Muscle layer of duodenum (tissue), 2 donors: ENCODE data around the gene JPT1.
A peak's percentile ranks its signal among the peaks of the same experiment; 100 is the strongest.
"Not testable (repeated sequence)": the region's sequence is repeated elsewhere in the genome, so short reads cannot be mapped to it uniquely, and the experiment has no call there.

Experiments used
- H3K27ac ChIP-seq: one replicate; pipeline ENCODE4 v1.7.0; 2013; ENCODE audit warnings: mild to moderate bottlenecking, low read length
- H3K27me3 ChIP-seq: one replicate; pipeline ENCODE4 v1.7.0; 2013; ENCODE audit warnings: low read depth, mild to moderate bottlenecking, control low read depth, low read length
- H3K36me3 ChIP-seq, 2 donors: one replicate each; pipeline ENCODE4 v1.7.0; 2013; ENCODE audit warnings: low read length in 2 of 2, control low read depth in 1 of 2, mild to moderate bottlenecking in 1 of 2; ENCODE audit not compliant: insufficient read depth in 2 of 2, control insufficient read depth in 1 of 2
- H3K4me1 ChIP-seq, 2 donors: one replicate each; pipeline ENCODE4 v1.7.0; 2013; ENCODE audit warnings: low read length in 2 of 2, mild to moderate bottlenecking in 2 of 2, control low read depth in 1 of 2, moderate library complexity in 1 of 2; ENCODE audit not compliant: insufficient read depth in 2 of 2, control insufficient read depth in 1 of 2
- H3K4me3 ChIP-seq, 2 donors: one replicate each; pipeline ENCODE4 v1.7.0; 2013; ENCODE audit warnings: low read length in 2 of 2, low read depth in 1 of 2, mild to moderate bottlenecking in 1 of 2
- H3K9me3 ChIP-seq, 2 donors: one replicate each; pipeline ENCODE4 v1.7.0; 2013; ENCODE audit warnings: low read length in 2 of 2, control low read depth in 1 of 2, mild to moderate bottlenecking in 1 of 2; ENCODE audit not compliant: control insufficient read depth in 1 of 2
- donor health status: healthy.

The JPT1 gene

DNA sequence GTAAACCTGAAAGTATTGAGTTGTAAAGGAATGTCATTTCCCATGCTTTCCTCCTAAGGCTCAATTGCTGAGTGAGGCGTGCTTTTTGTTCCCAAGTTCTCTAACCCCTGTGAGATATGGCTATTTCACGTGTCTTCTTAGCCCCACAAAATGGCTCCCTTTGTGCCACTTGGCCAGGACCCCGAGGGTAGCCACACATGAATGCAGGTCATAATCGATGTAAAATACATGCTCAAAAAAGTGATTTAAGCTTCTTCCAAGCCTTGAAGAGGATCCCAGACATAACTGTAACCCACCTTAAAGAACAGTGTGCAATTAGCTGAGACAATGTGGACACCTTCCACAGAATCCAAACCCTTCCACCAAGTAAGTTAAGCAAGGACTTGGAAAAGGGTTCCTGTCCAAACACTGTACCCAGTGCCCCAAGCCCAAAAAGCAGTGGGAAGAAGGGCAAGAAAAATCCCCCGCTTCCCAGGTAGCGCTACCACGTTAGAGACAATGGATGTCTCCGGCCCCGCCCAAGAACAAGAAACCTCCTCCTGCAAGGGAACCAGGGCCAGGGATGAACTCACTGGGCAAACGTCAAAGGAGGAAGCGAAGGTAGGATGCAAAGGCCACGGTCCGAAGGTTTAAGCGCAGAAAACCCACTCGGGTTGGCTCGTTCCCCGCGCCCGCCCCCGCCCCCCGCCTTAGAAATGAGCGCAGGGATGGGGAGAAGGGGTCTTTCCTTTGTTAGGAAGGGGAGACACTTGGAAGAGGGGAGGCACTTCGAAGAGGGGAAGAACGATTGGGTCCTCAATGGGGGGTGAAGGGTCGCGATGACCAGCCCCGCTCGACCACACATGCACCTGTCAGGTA, 1.2 kb downstream of the JPT1 start:
- Histone ChIP-seq H3K4me3 (peak overlapping the region; percentile 79 to 93), H3K9me3 (no peaks in the 10 kb centered on the region), H3K4me1 (peaks cover 0 to 11% of the 10 kb centered on the region in 2 donors), H3K27ac (peak overlapping the region; percentile 14), H3K27me3 (no peaks in the 10 kb centered on the region), H3K36me3 (peaks cover 0 to under 1% of the 10 kb centered on the region in 2 donors)

DNA sequence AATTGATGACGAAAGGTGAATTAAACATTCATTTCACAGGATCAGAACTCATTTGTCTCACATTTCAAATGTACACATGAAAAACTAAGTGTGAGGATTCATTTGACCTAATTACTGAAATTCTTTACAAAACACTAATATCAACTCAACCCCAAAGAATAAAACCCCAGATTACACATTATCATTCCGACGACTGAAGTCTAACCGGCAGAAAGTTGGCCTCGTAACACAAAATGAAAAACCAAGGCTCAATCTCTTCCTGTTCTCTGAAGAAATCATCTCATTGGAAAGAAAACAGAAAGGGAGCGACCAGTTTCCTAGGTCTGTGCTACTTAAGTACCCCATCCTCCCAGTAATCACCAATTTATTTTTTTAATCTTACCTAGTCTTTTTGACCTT, 1.8 kb downstream of the JPT1 start:
- Histone ChIP-seq H3K9me3 (no peaks in the 10 kb centered on the region), H3K36me3 (peaks cover 0 to 6% of the 10 kb centered on the region in 2 donors), H3K4me3 (peak overlapping the region in 1 of 2 donors; percentile 79), H3K27ac (peak overlapping the region; percentile 14), H3K4me1 (peaks cover 0 to 11% of the 10 kb centered on the region in 2 donors), H3K27me3 (no peaks in the 10 kb centered on the region)

DNA sequence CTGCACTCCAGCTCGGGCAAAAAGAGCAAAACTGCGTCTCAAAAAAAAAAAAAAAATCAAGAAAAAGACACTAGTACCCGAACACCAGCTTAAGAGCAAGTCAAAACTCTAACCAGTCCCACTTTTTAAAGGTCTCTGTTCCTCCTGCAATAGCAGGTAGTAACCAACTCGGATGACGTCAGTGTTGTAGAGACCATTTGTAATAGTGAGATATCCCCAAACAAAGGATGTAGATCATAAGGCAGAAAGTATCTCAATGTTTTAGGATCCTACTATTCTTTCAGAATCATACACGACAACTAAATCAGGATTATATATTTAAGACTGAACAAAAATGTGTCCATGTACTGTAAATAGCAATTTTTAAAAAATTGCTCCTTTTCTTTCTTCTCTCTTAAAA, 2.4 kb downstream of the JPT1 start:
- no peaks in the 10 kb centered on the region for H3K9me3 ChIP-seq
- H3K27ac ChIP-seq: no peak overlapping the region
- peaks cover 0 to 11% of the 10 kb centered on the region in 2 donors for H3K4me1 ChIP-seq
- no peak overlapping the region for H3K4me3 ChIP-seq
- H3K36me3 ChIP-seq: peaks cover 0 to 12% of the 10 kb centered on the region in 2 donors
- H3K27me3 ChIP-seq: no peaks in the 10 kb centered on the region

DNA sequence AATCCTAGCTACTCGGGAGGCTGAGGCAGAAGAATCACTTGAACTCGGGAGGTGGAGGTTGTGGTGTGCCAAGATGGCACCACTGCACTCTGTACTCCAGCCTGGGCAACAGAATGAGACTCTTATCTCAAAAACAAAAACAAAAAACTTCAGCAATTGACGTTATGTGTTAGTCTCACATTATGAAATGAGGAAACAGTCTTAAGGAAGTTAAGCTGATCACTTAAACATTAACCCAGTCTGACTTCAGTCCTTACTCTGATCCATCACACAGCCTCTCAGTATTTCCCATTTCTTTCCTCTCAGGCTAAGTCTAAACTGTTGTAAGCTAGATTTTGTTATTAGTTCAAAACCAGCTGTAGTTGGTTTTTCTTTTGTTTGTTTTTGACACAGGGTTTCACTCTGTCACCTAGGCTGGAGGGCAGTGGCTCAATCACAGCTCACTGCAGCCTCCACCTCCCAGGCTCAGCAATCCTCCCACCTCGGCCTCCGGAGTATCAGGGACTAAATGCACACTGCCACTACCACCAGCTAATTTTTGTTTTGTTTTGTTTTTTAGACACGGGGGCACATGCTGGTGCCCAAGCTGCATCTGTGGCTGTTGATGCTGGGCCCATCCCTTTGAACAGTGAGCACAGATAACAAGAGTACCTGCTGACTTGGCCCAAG, 6.3 kb downstream of the JPT1 start:
- Histone ChIP-seq H3K4me3 (no peak overlapping the region), H3K9me3 (no peaks in the 10 kb centered on the region), H3K36me3 (peaks cover 18 to 36% of the 10 kb centered on the region in 2 donors), H3K4me1 (peaks cover 0 to 2% of the 10 kb centered on the region in 2 donors), H3K27ac (peak overlapping the region; percentile 45), H3K27me3 (no peaks in the 10 kb centered on the region)

DNA sequence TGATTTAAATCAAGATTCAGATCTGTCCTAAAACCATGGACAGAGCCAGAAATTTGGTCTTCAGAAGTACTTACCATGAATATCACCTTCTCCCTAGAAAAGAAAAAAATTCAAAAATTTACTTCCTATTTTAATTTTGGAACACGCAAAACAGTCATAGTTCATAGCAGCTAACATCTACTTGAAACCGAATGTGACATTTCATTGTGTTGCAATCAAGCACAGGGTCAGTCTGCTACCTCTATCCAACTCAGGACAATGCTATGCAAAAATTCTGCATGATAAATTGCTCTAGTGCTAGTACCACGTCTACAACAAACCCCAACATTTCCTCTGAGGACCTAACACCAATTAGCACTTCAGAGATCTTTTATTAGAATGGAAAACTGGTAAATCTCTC, 7.7 kb downstream of the JPT1 start:
- Histone ChIP-seq H3K4me1 (no peaks in the 10 kb centered on the region), H3K27me3 (no peaks in the 10 kb centered on the region), H3K27ac (no peak overlapping the region), H3K4me3 (no peak overlapping the region), H3K36me3 (peaks cover 21 to 36% of the 10 kb centered on the region in 2 donors), H3K9me3 (no peaks in the 10 kb centered on the region)

DNA sequence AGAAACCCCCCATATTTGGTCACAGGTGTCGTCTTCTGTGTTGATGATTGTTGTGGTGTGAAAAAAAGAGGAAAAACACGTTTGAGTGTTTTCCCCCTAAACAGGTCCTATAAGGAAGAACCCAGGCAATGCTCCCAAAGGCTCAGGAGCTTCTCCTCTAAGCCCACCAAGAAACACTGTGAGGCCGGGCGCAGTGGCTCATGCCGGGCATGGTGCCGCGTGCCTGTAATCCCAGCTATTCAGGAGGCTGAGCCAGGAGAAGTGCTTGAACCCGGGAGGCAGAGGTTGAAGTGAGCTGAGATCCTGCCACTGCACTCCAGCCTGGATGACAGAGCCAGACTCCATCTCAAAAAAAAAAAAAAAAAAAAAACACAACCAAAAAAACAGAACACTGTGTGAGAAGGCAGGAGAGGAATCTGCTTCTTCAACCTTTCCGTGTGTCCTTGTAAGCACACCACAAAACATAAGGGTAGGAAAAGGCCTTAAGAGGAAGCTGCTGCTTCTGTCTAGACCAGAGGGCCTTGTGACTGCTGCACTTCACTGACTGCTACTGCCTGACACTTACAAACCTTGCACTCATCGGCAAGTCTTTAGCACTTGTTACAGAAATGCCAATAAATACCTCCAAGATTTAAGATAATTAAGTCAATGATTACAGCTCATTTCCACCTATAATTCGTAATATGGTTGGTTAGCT, 9.3 kb downstream of the JPT1 start:
- Histone ChIP-seq H3K27ac (no peak overlapping the region), H3K4me1 (no peaks in the 10 kb centered on the region), H3K27me3 (no peaks in the 10 kb centered on the region), H3K9me3 (no peaks in the 10 kb centered on the region), H3K4me3 (no peak overlapping the region), H3K36me3 (peaks cover 21 to 36% of the 10 kb centered on the region in 2 donors)

DNA sequence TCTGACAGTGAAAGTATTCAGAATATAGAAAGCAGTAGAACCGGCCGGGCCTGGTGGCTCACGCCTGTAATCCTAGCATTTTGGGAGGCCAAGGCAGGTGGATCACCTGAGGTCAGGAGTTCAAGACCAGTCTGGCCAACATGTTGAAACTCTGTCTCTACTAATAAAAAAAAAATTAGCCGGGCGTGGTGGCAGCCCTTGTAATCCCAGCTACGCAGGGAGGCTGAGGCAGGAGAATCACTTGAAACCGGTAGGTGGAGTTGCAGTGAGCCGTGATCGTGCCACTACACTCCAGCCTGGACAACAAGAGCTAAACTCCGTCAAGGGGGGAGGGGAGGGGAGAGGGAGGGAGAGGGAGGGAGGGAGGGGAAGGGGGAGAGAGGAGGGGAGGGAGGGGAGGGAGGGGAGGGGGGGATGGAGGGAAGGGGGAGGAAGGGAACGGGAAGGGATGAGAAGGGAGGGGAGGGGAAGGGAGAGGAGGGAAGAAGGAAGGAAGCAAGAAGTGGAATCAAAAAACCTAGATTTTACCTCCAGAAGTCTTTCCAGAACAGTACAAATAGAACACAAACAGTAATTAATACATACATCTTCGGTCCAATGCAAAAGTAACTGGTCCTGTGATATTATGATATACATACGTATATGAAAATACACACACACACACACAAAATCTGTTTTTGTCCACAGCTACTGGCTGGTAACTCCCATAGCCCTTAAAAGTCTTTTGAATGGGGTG, 11.9 kb downstream of the JPT1 start:
- H3K27ac ChIP-seq: no peak overlapping the region

DNA sequence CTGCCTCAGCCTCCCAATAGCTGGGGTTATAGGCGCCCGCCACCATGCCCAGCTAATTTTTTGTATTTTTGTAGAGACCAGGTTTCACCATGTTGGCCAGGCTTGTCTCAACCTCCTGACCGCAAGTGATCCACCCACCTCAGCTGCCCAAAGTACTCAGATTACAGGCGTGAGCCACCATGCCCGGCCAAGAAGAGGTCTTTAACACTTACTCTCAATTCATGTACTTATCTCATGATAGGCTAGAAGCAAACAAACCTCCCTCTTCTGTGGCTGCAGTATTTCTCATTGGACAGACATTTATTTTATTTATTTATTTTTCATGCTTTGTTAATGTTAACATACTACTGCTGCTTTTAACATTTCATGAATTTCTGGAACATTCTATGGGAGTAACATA, 15.8 kb downstream of the JPT1 start:
- peaks cover 0 to 7% of the 10 kb centered on the region in 2 donors for H3K36me3 ChIP-seq
- H3K4me1 ChIP-seq: no peaks in the 10 kb centered on the region
- no peaks in the 10 kb centered on the region for H3K27me3 ChIP-seq
- H3K27ac ChIP-seq: no peak overlapping the region
- no peaks in the 10 kb centered on the region for H3K9me3 ChIP-seq
- no peak overlapping the region for H3K4me3 ChIP-seq

More for the DNA sequence above, 11.9 kb downstream of the JPT1 start:
- Histone ChIP-seq H3K4me1 (no peaks in the 10 kb centered on the region), H3K4me3 (no peak overlapping the region), H3K27me3 (no peaks in the 10 kb centered on the region), H3K36me3 (peaks cover 25 to 29% of the 10 kb centered on the region in 2 donors), H3K9me3 (no peaks in the 10 kb centered on the region)

DNA sequence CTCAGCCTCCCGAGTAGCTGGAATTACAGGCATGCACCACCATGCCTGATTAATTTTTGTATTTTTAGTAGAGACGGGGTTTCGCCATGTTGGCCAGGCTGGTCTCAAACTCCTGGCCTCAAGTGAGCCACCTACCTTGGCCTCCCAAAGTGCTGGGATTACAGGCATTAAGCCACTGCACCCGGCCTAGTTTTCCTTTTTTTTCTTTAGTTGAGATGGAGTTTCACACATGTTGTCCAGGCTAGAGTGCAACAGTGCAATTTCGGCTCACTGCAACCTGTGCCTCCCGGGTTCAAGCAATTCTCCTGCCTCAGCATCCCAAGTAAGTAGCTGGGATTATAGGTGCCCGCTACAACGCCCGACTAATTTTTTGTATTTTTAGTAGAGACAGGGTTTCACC, 16.6 kb downstream of the JPT1 start:
- not testable (repeated sequence) for H3K27ac ChIP-seq, H3K27me3 ChIP-seq, H3K4me3 ChIP-seq, H3K36me3 ChIP-seq, H3K4me1 ChIP-seq, H3K9me3 ChIP-seq

DNA sequence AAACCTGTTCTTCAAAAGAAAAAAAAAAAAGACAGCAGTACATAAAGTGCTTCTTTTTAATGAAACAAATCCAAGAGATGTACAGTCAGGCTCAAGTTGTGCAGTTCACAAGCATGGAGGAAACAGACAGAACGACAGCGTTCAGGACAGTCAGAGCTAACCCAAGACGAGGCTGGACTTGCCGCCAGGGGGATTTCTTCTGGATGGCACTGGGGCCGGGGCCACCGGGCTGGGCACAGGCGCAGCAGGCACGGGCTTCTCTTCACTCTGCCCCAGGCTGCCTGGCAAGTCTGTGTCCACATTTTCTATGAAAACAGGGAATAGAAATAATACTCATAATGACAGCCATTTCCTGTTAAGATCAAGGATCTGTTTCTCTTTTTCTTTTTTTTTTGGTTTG, 18.4 kb downstream of the JPT1 start:
- no peaks in the 10 kb centered on the region for H3K9me3 ChIP-seq
- H3K36me3 ChIP-seq: peaks cover 0 to 4% of the 10 kb centered on the region in 2 donors
- H3K27me3 ChIP-seq: no peaks in the 10 kb centered on the region
- H3K4me1 ChIP-seq: peaks cover 0 to 4% of the 10 kb centered on the region in 2 donors
- H3K27ac ChIP-seq: no peak overlapping the region
- no peak overlapping the region for H3K4me3 ChIP-seq

DNA sequence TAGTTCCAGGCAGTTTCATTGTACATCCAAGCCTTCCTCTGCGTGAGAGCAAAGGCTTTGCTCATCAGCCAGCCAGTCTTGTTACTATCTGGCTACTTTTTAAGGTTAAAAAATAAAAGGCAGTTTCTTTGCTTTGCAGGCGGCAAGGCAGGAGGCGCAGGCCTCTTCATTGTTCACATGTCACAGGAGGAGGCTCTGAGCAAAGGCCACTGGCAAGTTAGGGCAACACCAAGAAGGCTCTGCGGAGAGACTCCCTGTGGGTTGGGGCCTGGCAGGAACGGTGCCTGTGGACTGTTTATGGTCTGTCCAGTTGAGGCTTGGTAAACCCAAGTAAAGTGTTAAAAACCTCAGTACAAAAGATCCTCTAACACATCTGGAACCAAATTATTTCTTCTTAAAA, 18.9 kb downstream of the JPT1 start:
- H3K27ac ChIP-seq: no peak overlapping the region

More for the DNA sequence above, 18.9 kb downstream of the JPT1 start:
- Histone ChIP-seq H3K4me3 (no peak overlapping the region), H3K9me3 (no peaks in the 10 kb centered on the region), H3K27me3 (no peaks in the 10 kb centered on the region), H3K36me3 (peaks cover under 1 to 4% of the 10 kb centered on the region in 2 donors), H3K4me1 (peaks cover 3 to 8% of the 10 kb centered on the region in 2 donors)
